Neural cell (in vitro differentiated cells): ENCODE measurements around the gene SH2D3A. TPM values are rescaled to one million over a fixed set of nuclear protein-coding genes. Genes with fewer than 3 reads are reported as not detected.
"Not testable (repeated sequence)": the region's sequence is repeated elsewhere in the genome, so short reads cannot be mapped to it uniquely, and the experiment has no call there.

Experiments
- H2AFZ ChIP-seq: fragments of 200-600, 300-800 bp; sonication (generic), shearing (Covaris generic); 2 replicates; pipeline ENCODE4 v1.6.0; 2014; ENCODE audit warnings: low read depth, mild to moderate bottlenecking, antibody characterized with exemption, low read length, moderate library complexity
- H3F3A ChIP-seq: fragments of 200-600 bp; shearing (Covaris generic); 2 replicates; pipeline ENCODE4 v1.6.1; 2016; ENCODE audit warnings: mild to moderate bottlenecking, moderate library complexity, mixed read lengths, antibody characterized with exemption, low read length; ENCODE audit not compliant: insufficient read depth, poor library complexity, severe bottlenecking
- H3K27ac ChIP-seq: fragments of 200-600, 300-800 bp; sonication (generic), shearing (Covaris generic); 2 replicates; pipeline ENCODE4 v1.5.1; 2014; ENCODE audit warnings: mild to moderate bottlenecking, low read length, moderate library complexity
- H3K27me3 ChIP-seq: fragments of 300-800, 200-600 bp; sonication (generic), shearing (Covaris generic); 2 replicates; pipeline ENCODE4 v1.6.0; 2014; ENCODE audit warnings: mild to moderate bottlenecking, low read depth, low read length, moderate library complexity; ENCODE audit not compliant: insufficient read depth
- H3K36me3 ChIP-seq: fragments of 300-800, 200-600 bp; sonication (generic), shearing (Covaris generic); 2 replicates; pipeline ENCODE4 v1.5.1; 2014; ENCODE audit warnings: mild to moderate bottlenecking, antibody characterized with exemption, low read length, moderate library complexity; ENCODE audit not compliant: insufficient read depth
- H3K4me2 ChIP-seq: fragments of 300-800, 200-600 bp; sonication (generic), shearing (Covaris generic); 2 replicates; pipeline ENCODE4 v1.6.0; 2014; ENCODE audit warnings: mild to moderate bottlenecking, low read length
- H3K4me3 ChIP-seq: fragments of 300-800, 200-600 bp; sonication (generic), shearing (Covaris generic); 2 replicates; pipeline ENCODE4 v1.5.1; 2014; ENCODE audit warnings: mild to moderate bottlenecking, low read length, moderate library complexity
- H3K79me2 ChIP-seq: fragments of 200-600 bp; shearing (Covaris generic); replicated peaks from 2 replicates; pipeline ENCODE4 v1.6.0; 2014; ENCODE audit warnings: mild to moderate bottlenecking, low read length, moderate library complexity; ENCODE audit not compliant: insufficient read depth
- H3K9ac ChIP-seq: fragments of 300-800, 200-600 bp; sonication (generic), shearing (Covaris generic); 2 replicates; pipeline ENCODE4 v1.6.1; 2016; ENCODE audit warnings: mild to moderate bottlenecking, low read length, mixed read lengths
- H3K9me2 ChIP-seq: fragments of 200-600 bp; shearing (Covaris generic); 2 replicates; pipeline ENCODE4 v1.6.1; 2016; ENCODE audit warnings: mild to moderate bottlenecking, low read length, mixed read lengths; ENCODE audit not compliant: insufficient read depth
- H3K9me3 ChIP-seq: fragments of 200-600, 300-800 bp; sonication (generic), shearing (Covaris generic); 2 replicates; pipeline ENCODE4 v1.6.1; 2016; ENCODE audit warnings: mild to moderate bottlenecking, mixed run types, low read length, moderate library complexity, mixed read lengths
- H4K20me1 ChIP-seq: fragments of 200-600 bp; shearing (Covaris generic); 2 replicates; pipeline ENCODE4 v1.6.1; 2016; ENCODE audit warnings: mild to moderate bottlenecking, mixed run types; ENCODE audit not compliant: insufficient read depth
- CTCF ChIP-seq: fragments of 450-650 bp; IDR thresholded peaks from 2 replicates; pipeline ENCODE4 v1.5.1; 2014; ENCODE audit warnings: antibody characterized with exemption, mild to moderate bottlenecking, moderate library complexity; ENCODE audit not compliant: poor library complexity, severe bottlenecking
- EZH2 ChIP-seq: fragments of 200-600, 300-800 bp; shearing (Covaris generic), sonication (generic); IDR thresholded peaks from 2 replicates; pipeline ENCODE4 v1.6.1; 2014; ENCODE audit warnings: antibody characterized with exemption, low read length, borderline replicate concordance, mild to moderate bottlenecking; ENCODE audit not compliant: insufficient read depth, poor library complexity, severe bottlenecking
- MXI1 ChIP-seq: fragments of 450-650 bp; conservative IDR thresholded peaks from 2 replicates; pipeline ENCODE4 v1.6.1; 2014; ENCODE audit warnings: antibody characterized with exemption, mild to moderate bottlenecking; ENCODE audit not compliant: poor library complexity, severe bottlenecking
- POLR2AphosphoS5 ChIP-seq: IDR thresholded peaks from 2 replicates; pipeline ENCODE4 v1.6.1; 2012
- RAD21 ChIP-seq: fragments of 450-650 bp; conservative IDR thresholded peaks from 2 replicates; pipeline ENCODE4 v1.6.1; 2014; ENCODE audit warnings: antibody characterized with exemption, mild to moderate bottlenecking, moderate library complexity
- TAF1 ChIP-seq: IDR thresholded peaks from 2 replicates; pipeline ENCODE4 v1.6.1; 2012; ENCODE audit warnings: low read depth
- polyA plus RNA-seq: library from polyadenylated mRNA; depleted of rRNA; stranded (reverse); fragments of >200 nt; gene quantifications from 2 replicates; pipeline ENCODE4 v1.2.3, GENCODE V29; 2014
- TF ChIP-seq, protein P1 (sequence below): IDR thresholded peaks from 2 replicates; pipeline ENCODE4 v1.6.1; 2012; ENCODE audit warnings: borderline replicate concordance

SH2D3A gene
- polyA plus RNA-seq, 1 donor from 2014 or later, result 3.6 TPM

- Histone ChIP-seq H2AFZ (no peak overlapping the region), H3K27me3 (no peaks in the 10 kb centered on the region), H4K20me1 (no peaks in the 10 kb centered on the region), H3K79me2 (no peaks in the 10 kb centered on the region), H3K36me3 (no peaks in the 10 kb centered on the region), H3K4me2 (no peak overlapping the region), H3K27ac (no peak overlapping the region), H3K4me3 (no peak overlapping the region), H3F3A (no peaks in the 10 kb centered on the region), H3K9me2 (no peaks in the 10 kb centered on the region), H3K9me3 (no peaks in the 10 kb centered on the region), H3K9ac (no peak overlapping the region)
- TF ChIP-seq TAF1 (no peak), POLR2AphosphoS5 (no peak), RAD21 (no peak), MXI1 (no peak)
- TF ChIP-seq, protein P1, sequence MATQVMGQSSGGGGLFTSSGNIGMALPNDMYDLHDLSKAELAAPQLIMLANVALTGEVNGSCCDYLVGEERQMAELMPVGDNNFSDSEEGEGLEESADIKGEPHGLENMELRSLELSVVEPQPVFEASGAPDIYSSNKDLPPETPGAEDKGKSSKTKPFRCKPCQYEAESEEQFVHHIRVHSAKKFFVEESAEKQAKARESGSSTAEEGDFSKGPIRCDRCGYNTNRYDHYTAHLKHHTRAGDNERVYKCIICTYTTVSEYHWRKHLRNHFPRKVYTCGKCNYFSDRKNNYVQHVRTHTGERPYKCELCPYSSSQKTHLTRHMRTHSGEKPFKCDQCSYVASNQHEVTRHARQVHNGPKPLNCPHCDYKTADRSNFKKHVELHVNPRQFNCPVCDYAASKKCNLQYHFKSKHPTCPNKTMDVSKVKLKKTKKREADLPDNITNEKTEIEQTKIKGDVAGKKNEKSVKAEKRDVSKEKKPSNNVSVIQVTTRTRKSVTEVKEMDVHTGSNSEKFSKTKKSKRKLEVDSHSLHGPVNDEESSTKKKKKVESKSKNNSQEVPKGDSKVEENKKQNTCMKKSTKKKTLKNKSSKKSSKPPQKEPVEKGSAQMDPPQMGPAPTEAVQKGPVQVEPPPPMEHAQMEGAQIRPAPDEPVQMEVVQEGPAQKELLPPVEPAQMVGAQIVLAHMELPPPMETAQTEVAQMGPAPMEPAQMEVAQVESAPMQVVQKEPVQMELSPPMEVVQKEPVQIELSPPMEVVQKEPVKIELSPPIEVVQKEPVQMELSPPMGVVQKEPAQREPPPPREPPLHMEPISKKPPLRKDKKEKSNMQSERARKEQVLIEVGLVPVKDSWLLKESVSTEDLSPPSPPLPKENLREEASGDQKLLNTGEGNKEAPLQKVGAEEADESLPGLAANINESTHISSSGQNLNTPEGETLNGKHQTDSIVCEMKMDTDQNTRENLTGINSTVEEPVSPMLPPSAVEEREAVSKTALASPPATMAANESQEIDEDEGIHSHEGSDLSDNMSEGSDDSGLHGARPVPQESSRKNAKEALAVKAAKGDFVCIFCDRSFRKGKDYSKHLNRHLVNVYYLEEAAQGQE, result no peak
These were observed 10.2 kb upstream of the SH2D3A start for GRCh38 chr19:6777434-6777833.

- TF ChIP-seq, protein P1, result no peak
- TF ChIP-seq EZH2 (no peak), CTCF (no peak)
- Histone ChIP-seq H3K36me3 (no peaks in the 10 kb centered on the region), H3K27me3 (no peaks in the 10 kb centered on the region)
These were observed 9.8 kb upstream of the SH2D3A start for GRCh38 chr19:6776999-6777398.

DNA sequence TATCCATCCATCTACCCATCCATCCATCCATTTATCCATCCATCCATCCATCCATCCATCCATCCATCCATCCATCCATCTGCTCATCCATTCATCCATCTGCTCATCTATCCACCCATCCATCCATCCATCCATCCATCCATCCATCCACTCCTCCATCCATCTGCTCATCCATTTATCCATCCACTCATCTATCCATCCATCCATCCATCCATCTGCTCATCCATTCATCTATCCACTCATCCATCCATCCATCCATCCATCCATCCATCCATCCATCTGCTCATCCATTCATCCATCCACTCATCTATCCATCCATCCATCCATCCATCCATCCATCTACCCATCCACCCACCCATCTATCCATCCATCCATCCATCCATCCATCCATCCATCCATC is 8.8 kb upstream of the SH2D3A start:
- H3K79me2 ChIP-seq, H3K4me2 ChIP-seq, H3K4me3 ChIP-seq: not testable (repeated sequence)

More at GRCh38 chr19:6776999-6777398, 9.8 kb upstream of the SH2D3A start:
- Histone ChIP-seq H3K4me3 (no peak overlapping the region), H3K9me3 (no peaks in the 10 kb centered on the region), H2AFZ (no peak overlapping the region), H3K79me2 (no peaks in the 10 kb centered on the region), H3F3A (no peaks in the 10 kb centered on the region), H3K9ac (no peak overlapping the region), H3K9me2 (no peaks in the 10 kb centered on the region), H4K20me1 (no peaks in the 10 kb centered on the region), H3K27ac (no peak overlapping the region), H3K4me2 (no peak overlapping the region)

More for the DNA sequence above, 8.8 kb upstream of the SH2D3A start:
- not testable (repeated sequence) for H3F3A ChIP-seq, H3K9ac ChIP-seq, H2AFZ ChIP-seq, H3K27me3 ChIP-seq, H3K36me3 ChIP-seq, H3K9me2 ChIP-seq, H4K20me1 ChIP-seq, H3K9me3 ChIP-seq, H3K27ac ChIP-seq
